ENCODE data around the gene TBCA.

DNA sequence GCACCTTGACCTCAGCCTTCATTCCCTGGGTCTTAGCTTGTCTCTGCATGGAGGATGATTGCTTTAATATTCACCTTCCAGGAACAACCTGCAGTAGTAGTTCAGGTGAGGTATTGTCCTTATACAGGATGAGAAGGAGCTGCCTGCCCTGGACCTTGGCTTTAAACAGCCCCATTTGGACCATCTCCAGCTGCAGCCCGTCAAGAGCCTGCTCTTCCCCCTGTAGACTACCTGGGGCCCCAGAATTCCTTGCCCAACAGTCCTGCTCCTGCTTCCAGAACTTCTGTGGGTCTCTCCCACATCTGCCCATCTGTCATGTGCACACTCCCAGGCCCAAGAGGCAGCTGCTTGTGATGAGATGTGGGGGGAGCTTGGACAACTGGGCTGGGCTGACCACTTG is 125.5 kb downstream of the TBCA start:
- no peak for TF ChIP-seq CTCF (conservative IDR thresholded peaks at IDR 0.05; ENCODE audit: low read depth, low read length)
- no peak for TF ChIP-seq EZH2 (IDR thresholded peaks at IDR 0.05; ENCODE audit: low read length, unreplicated experiment)
- TF ChIP-seq EZH2phosphoT487 (IDR thresholded peaks at IDR 0.05; ENCODE audit: borderline replicate concordance, low read length), result no peak
